ENCODE results near the gene TMIGD1.

DNA sequence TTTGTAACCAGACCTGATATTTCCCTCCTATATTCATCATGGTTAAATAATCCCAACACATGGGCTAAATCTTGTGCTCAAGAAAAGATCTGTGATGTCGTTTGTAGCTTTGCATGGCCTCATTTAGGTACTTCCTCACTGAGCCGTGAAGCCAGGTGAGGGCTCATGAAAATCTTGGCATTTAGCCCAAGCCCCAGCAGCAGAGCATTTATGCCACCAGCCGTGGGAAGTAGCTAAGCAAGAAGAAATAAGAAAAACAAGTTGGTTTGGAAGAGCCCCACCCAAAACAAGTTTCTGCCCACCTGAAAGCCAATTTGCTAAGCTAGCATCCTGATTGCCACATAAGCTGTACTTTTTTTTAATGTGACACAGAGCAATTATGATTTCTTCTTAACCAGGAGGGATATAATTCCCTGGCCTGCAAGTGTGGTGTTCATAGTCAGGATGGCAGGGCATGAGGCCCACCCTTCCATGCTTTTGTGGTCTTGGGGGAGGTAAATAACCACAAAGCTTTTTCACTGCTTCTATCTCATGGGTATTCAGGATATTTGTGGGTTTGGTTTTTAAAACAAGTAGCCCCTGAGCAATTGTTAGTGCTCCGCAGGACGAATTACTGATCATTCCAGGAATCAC is 10.5 kb downstream of the TMIGD1 start:
- TF ChIP-seq, protein P1, sequence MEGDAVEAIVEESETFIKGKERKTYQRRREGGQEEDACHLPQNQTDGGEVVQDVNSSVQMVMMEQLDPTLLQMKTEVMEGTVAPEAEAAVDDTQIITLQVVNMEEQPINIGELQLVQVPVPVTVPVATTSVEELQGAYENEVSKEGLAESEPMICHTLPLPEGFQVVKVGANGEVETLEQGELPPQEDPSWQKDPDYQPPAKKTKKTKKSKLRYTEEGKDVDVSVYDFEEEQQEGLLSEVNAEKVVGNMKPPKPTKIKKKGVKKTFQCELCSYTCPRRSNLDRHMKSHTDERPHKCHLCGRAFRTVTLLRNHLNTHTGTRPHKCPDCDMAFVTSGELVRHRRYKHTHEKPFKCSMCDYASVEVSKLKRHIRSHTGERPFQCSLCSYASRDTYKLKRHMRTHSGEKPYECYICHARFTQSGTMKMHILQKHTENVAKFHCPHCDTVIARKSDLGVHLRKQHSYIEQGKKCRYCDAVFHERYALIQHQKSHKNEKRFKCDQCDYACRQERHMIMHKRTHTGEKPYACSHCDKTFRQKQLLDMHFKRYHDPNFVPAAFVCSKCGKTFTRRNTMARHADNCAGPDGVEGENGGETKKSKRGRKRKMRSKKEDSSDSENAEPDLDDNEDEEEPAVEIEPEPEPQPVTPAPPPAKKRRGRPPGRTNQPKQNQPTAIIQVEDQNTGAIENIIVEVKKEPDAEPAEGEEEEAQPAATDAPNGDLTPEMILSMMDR (IDR thresholded peaks at IDR 0.05) = no peak
- TF ChIP-seq POLR2A (IDR thresholded peaks at IDR 0.05) = no peak

Measured in thyroid gland (tissue), 4 donors.